Measurements from ENCODE around the gene GULP1. TPM values are rescaled to one million over a fixed set of nuclear protein-coding genes. Genes with fewer than 3 reads are reported as not detected.

GULP1 gene
- total RNA-seq, 1 donor from 2014 or later = 27.6 TPM

- intact Hi-C loops (cut with DNase I) = no loop called here
- peaks cover under 1% of the 10 kb centered on the region for H3K4me1 ChIP-seq
- H3K36me3 ChIP-seq = no peaks in the 10 kb centered on the region
- ATAC-seq (no peak), DNase-seq (no peak)
- H3K9me3 ChIP-seq = no peaks in the 10 kb centered on the region
- H3K27ac ChIP-seq = no peak overlapping the region
- TF ChIP-seq CTCF (IDR thresholded peaks at IDR 0.05) = no peak
- H3K27me3 ChIP-seq (ENCODE audit: low read depth) = no peaks in the 10 kb centered on the region
- H3K4me3 ChIP-seq = no peak overlapping the region
Measured at GRCh38 chr2:188364033-188364630, 72.5 kb downstream of the GULP1 start.

GRCh38 chr2:188365058-188365641 is 73.5 kb downstream of the GULP1 start:
- DNase-seq (no peak), ATAC-seq (no peak)
- Histone ChIP-seq H3K9me3 (no peaks in the 10 kb centered on the region), H3K27ac (no peak overlapping the region), H3K27me3 (ENCODE audit: low read depth) (no peaks in the 10 kb centered on the region), H3K36me3 (no peaks in the 10 kb centered on the region), H3K4me1 (peaks cover 8% of the 10 kb centered on the region), H3K4me3 (no peak overlapping the region)
- intact Hi-C loops (cut with DNase I) = no loop called here
- no peak for TF ChIP-seq CTCF (IDR thresholded peaks at IDR 0.05)

- no peak for ATAC-seq
- no peak for TF ChIP-seq CTCF (IDR thresholded peaks at IDR 0.05)
Measured at GRCh38 chr2:188367164-188367563, 75.5 kb downstream of the GULP1 start.

GRCh38 chr2:188369365-188369764 is 77.7 kb downstream of the GULP1 start:
- H3K4me1 ChIP-seq = peaks cover 8% of the 10 kb centered on the region
- ATAC-seq (peak; percentile 60 to 79), DNase-seq (no peak)
- intact Hi-C loops (cut with DNase I) = no loop called here
- no peak overlapping the region for H3K4me3 ChIP-seq
- no peak overlapping the region for H3K27ac ChIP-seq
- no peaks in the 10 kb centered on the region for H3K27me3 ChIP-seq (ENCODE audit: low read depth)
- H3K9me3 ChIP-seq = no peaks in the 10 kb centered on the region
- TF ChIP-seq CTCF (IDR thresholded peaks at IDR 0.05) = peak; percentile 65
- H3K36me3 ChIP-seq = no peaks in the 10 kb centered on the region

More at GRCh38 chr2:188367164-188367563, 75.5 kb downstream of the GULP1 start:
- H3K36me3 ChIP-seq = no peaks in the 10 kb centered on the region
- no peaks in the 10 kb centered on the region for H3K27me3 ChIP-seq (ENCODE audit: low read depth)
- H3K27ac ChIP-seq = no peak overlapping the region
- intact Hi-C loops (cut with DNase I) = no loop called here
- H3K4me1 ChIP-seq = peaks cover 8% of the 10 kb centered on the region
- no peak overlapping the region for H3K4me3 ChIP-seq
- no peak for DNase-seq
- H3K9me3 ChIP-seq = no peaks in the 10 kb centered on the region

GRCh38 chr2:188378371-188378950 is 86.8 kb downstream of the GULP1 start:
- Histone ChIP-seq H3K4me1 (peaks cover 8% of the 10 kb centered on the region), H3K9me3 (no peaks in the 10 kb centered on the region), H3K27ac (no peak overlapping the region), H3K27me3 (ENCODE audit: low read depth) (no peaks in the 10 kb centered on the region), H3K4me3 (no peak overlapping the region), H3K36me3 (no peaks in the 10 kb centered on the region)
- intact Hi-C loops (cut with DNase I) = no loop called here
- DNase-seq (no peak), ATAC-seq (no peak)
- TF ChIP-seq CTCF (IDR thresholded peaks at IDR 0.05) = no peak

All from lower lobe of right lung (tissue), 2 donors.